ENCODE data around the gene GPR179. TPM values are rescaled to one million over a fixed set of nuclear protein-coding genes. Genes with fewer than 3 reads are reported as not detected.
A peak's percentile ranks its signal among the peaks of the same experiment; 100 is the strongest.

Gene GPR179
- total RNA-seq, 2 experiments from 2014 or later: 0.32 to 1.1 TPM

DNA sequence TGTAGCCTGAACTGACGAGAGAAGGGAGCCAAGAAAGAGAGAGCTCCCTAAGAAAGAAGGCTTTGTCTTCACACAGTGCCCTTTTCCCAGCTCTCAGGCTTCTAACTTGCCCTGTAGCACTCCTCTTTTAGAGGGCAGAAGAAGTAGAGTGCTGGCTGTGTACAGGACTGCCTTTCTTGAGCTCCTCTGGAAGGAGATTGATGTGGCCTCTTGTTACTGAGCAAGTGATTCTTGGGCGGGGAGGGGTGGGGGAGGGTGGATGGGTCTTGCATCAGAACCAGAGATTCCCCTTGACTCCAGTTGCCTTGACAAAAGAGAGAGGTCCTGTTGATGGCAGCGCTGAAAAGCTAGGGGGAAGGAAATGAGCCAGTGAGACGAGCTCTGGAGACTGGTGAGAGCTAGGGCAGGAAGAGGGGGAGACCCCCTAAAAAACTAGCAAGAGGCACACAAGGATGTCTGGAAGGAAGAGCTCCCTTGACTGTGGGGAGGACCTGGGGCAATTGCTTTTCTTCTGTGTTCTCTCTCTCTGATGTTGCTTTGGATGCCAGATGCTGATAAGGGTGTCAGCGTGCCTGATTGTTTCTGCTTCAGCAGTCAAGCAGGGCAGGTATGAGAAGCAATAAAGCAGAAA, 18.4 kb downstream of the GPR179 start:
- peak; percentile 91 for DNase-seq (ENCODE audit: low spot score)
- no peaks in the 10 kb centered on the region for H4K20me1 ChIP-seq (ENCODE audit: insufficient read depth, low read length)
- H3K4me3 ChIP-seq (ENCODE audit: low read depth, low read length, poor library complexity, severe bottlenecking): peak overlapping the region; percentile 48
- ChIA-PET POLR2A (interaction anchor here (0.5 to 4.1 kb wide), 11 partner anchors 9 to 444 kb away, joined by 3 to 38 read pairs (median 3); partner anchors contain the start of gene SOCS7), CTCF (ENCODE audit: unreplicated experiment) (interaction anchor here (0.6 to 3.2 kb wide), 5 partner anchors 8 to 89 kb away, joined by 3 to 17 read pairs (median 6); no protein-coding TSS in a partner anchor)
- peak overlapping the region; percentile 97 for H3K27ac ChIP-seq (ENCODE audit: low read depth, low read length, poor library complexity, severe bottlenecking)
- H3K4me2 ChIP-seq (ENCODE audit: low read length): peak overlapping the region; percentile 91
- H3K4me1 ChIP-seq (ENCODE audit: insufficient read depth, low read length, poor library complexity, severe bottlenecking): peaks cover 72% of the 10 kb centered on the region
- H3K9me3 ChIP-seq (ENCODE audit: low read length): no peaks in the 10 kb centered on the region
- intact Hi-C loops (cut with micrococcal nuclease; ENCODE audit: unreplicated experiment): loop anchor here (1.0 to 2.0 kb wide), 2 partner anchors 26 to 89 kb away; partner anchors contain the start of gene SOCS7
- no peaks in the 10 kb centered on the region for H3K79me2 ChIP-seq (ENCODE audit: insufficient read depth, low read depth, low read length)
- H2AFZ ChIP-seq (ENCODE audit: low read length): peak overlapping the region; percentile 27; the same call in 1 of the 2 replicates
- no peaks in the 10 kb centered on the region for H3K9me2 ChIP-seq (ENCODE audit: insufficient read depth, low read length)
- H3K36me3 ChIP-seq (ENCODE audit: insufficient read depth, low read length): peaks cover 29% of the 10 kb centered on the region
- BruUV-seq (replicated peaks): no TSS peak
- TF ChIP-seq CTCF (conservative IDR thresholded peaks at IDR 0.05; ENCODE audit: low read length) (no peak), EZH2phosphoT487 (IDR thresholded peaks at IDR 0.05; ENCODE audit: borderline replicate concordance, low read depth, low read length) (no peak)

- peak overlapping the region; percentile 97 for H3K27ac ChIP-seq (ENCODE audit: low read depth, low read length, poor library complexity, severe bottlenecking)
- peak overlapping the region; percentile 27; the same call in 1 of the 2 replicates for H2AFZ ChIP-seq (ENCODE audit: low read length)
- H3K4me1 ChIP-seq (ENCODE audit: insufficient read depth, low read length, poor library complexity, severe bottlenecking): peaks cover 72% of the 10 kb centered on the region
- TSS peak; percentile 93 for BruUV-seq (replicated peaks)
- no peak for DNase-seq (ENCODE audit: low spot score)
- TF ChIP-seq CTCF (conservative IDR thresholded peaks at IDR 0.05; ENCODE audit: low read length): no peak
- no peak for TF ChIP-seq EZH2phosphoT487 (IDR thresholded peaks at IDR 0.05; ENCODE audit: borderline replicate concordance, low read depth, low read length)
- intact Hi-C loops (cut with micrococcal nuclease; ENCODE audit: unreplicated experiment): loop anchor here (1.0 to 2.0 kb wide), 2 partner anchors 27 to 90 kb away; partner anchors contain the start of gene SOCS7
- peak overlapping the region; percentile 48 for H3K4me3 ChIP-seq (ENCODE audit: low read depth, low read length, poor library complexity, severe bottlenecking)
- H3K9me3 ChIP-seq (ENCODE audit: low read length): no peaks in the 10 kb centered on the region
- no peaks in the 10 kb centered on the region for H3K9me2 ChIP-seq (ENCODE audit: insufficient read depth, low read length)
- peaks cover 29% of the 10 kb centered on the region for H3K36me3 ChIP-seq (ENCODE audit: insufficient read depth, low read length)
- no peaks in the 10 kb centered on the region for H3K79me2 ChIP-seq (ENCODE audit: insufficient read depth, low read depth, low read length)
- ChIA-PET CTCF (ENCODE audit: unreplicated experiment) (interaction anchor here (0.6 to 3.2 kb wide), 3 partner anchors 9 to 64 kb away, joined by 3 to 17 read pairs (median 8); no protein-coding TSS in a partner anchor), POLR2A (interaction anchor here (0.5 to 4.1 kb wide), 8 partner anchors 9 to 444 kb away, joined by 3 to 38 read pairs (median 4); partner anchors contain the start of gene SOCS7)
- H4K20me1 ChIP-seq (ENCODE audit: insufficient read depth, low read length): no peaks in the 10 kb centered on the region
- peak overlapping the region; percentile 91 for H3K4me2 ChIP-seq (ENCODE audit: low read length)
Observed at GRCh38 chr17:38324772-38325171, 19.0 kb downstream of the GPR179 start.

Data from OCI-LY7 (cell line).